Measurements from ENCODE around the gene MAPK8IP2. TPM values are rescaled to one million over a fixed set of nuclear protein-coding genes. Genes with fewer than 3 reads are reported as not detected.

MAPK8IP2 gene
- total and polyA plus RNA-seq, 10 donors = 0.22 to 2.7 (median 0.73) TPM

GRCh38 chr22:50608996-50609395 lies 8.4 kb downstream of the MAPK8IP2 start:
- DNase-seq = peak; percentile 61
- H3K4me3 ChIP-seq = no peak overlapping the region
- intact Hi-C loops (cut with DNase I; ENCODE audit: low total_unique reads) = no loop called here
- H3K4me1 ChIP-seq = peaks cover 0 to 10% (median 0%) of the 10 kb centered on the region in 6 donors
- WGBS, 5 donors = 86 to 93% (median 89%) methylated on average over 10 of the region's 10 CpGs
- no peak overlapping the region for H3K27ac ChIP-seq
- peaks cover 0 to 88% (median 19%) of the 10 kb centered on the region in 7 donors for H3K27me3 ChIP-seq (replicated peaks in 1 of 7)
- no peak for TF ChIP-seq CTCF (IDR thresholded peaks at IDR 0.05 in 8 of 11, conservative IDR thresholded peaks at IDR 0.05 in 3 of 11)
- TF ChIP-seq POLR2A (IDR thresholded peaks at IDR 0.05) = no peak
- TF ChIP-seq POLR2AphosphoS5 (IDR thresholded peaks at IDR 0.05) = no peak
- H3K36me3 ChIP-seq = no peaks in the 10 kb centered on the region
- H3K9me3 ChIP-seq = no peaks in the 10 kb centered on the region

GRCh38 chr22:50609599-50609998 lies 9.0 kb downstream of the MAPK8IP2 start:
- no peak overlapping the region for H3K27ac ChIP-seq
- H3K36me3 ChIP-seq = no peaks in the 10 kb centered on the region
- TF ChIP-seq CTCF (IDR thresholded peaks at IDR 0.05 in 8 of 11, conservative IDR thresholded peaks at IDR 0.05 in 3 of 11) (no peak), POLR2A (IDR thresholded peaks at IDR 0.05) (no peak), POLR2AphosphoS5 (IDR thresholded peaks at IDR 0.05) (no peak)
- peaks cover 0 to 82% (median 14%) of the 10 kb centered on the region in 7 donors for H3K27me3 ChIP-seq (replicated peaks in 1 of 7)
- 80 to 93% (median 84%) methylated on average over 8 to 12 of the region's 12 CpGs for WGBS, 5 donors
- intact Hi-C loops (cut with DNase I; ENCODE audit: low total_unique reads) = no loop called here
- H3K4me1 ChIP-seq = peaks cover 0 to 8% (median 0%) of the 10 kb centered on the region in 6 donors
- no peak overlapping the region for H3K4me3 ChIP-seq
- H3K9me3 ChIP-seq = no peaks in the 10 kb centered on the region
- peak; percentile 56 for DNase-seq

GRCh38 chr22:50610041-50610451 lies 9.5 kb downstream of the MAPK8IP2 start:
- intact Hi-C loops (cut with DNase I; ENCODE audit: low total_unique reads) = no loop called here
- WGBS, 5 donors = 86 to 92% (median 89%) methylated on average over 11 of the region's 11 CpGs
- Histone ChIP-seq H3K9me3 (no peaks in the 10 kb centered on the region), H3K4me3 (no peak overlapping the region), H3K4me1 (peaks cover 0 to 8% (median 0%) of the 10 kb centered on the region in 6 donors), H3K27me3 (replicated peaks in 1 of 7) (peaks cover 0 to 77% (median 10%) of the 10 kb centered on the region in 7 donors), H3K27ac (no peak overlapping the region), H3K36me3 (no peaks in the 10 kb centered on the region)
- DNase-seq = no peak
- TF ChIP-seq POLR2AphosphoS5 (IDR thresholded peaks at IDR 0.05) = no peak
- TF ChIP-seq POLR2A (IDR thresholded peaks at IDR 0.05) = no peak
- no peak for TF ChIP-seq CTCF (IDR thresholded peaks at IDR 0.05 in 8 of 11, conservative IDR thresholded peaks at IDR 0.05 in 3 of 11)

- 88 to 97% (median 90%) methylated on average over 6 to 17 of the region's 17 CpGs for WGBS, 5 donors
- intact Hi-C loops (cut with DNase I; ENCODE audit: low total_unique reads) = no loop called here
- Histone ChIP-seq H3K27ac (no peak overlapping the region), H3K27me3 (replicated peaks in 1 of 7) (peaks cover 0 to 72% (median 8%) of the 10 kb centered on the region in 7 donors), H3K9me3 (no peaks in the 10 kb centered on the region), H3K4me3 (no peak overlapping the region), H3K4me1 (peaks cover 0 to 8% (median 0%) of the 10 kb centered on the region in 6 donors), H3K36me3 (no peaks in the 10 kb centered on the region)
- peak; percentile 59 for DNase-seq
- TF ChIP-seq POLR2AphosphoS5 (IDR thresholded peaks at IDR 0.05) = no peak
- no peak for TF ChIP-seq CTCF (IDR thresholded peaks at IDR 0.05 in 8 of 11, conservative IDR thresholded peaks at IDR 0.05 in 3 of 11)
- no peak for TF ChIP-seq POLR2A (IDR thresholded peaks at IDR 0.05)
These were observed 10.0 kb downstream of the MAPK8IP2 start for GRCh38 chr22:50610581-50610980.

Data from spleen (tissue), 11 donors.